HepG2 (cell line): ENCODE results near the gene TFAP2C. TPM values are rescaled to one million over a fixed set of nuclear protein-coding genes. Genes with fewer than 3 reads are reported as not detected.

Experiments
- ATAC-seq: fragments of 200-7000 bp; cut with Tn5 transposase; 3 replicates; pipeline ENCODE4 v1.9.1; 2020; ENCODE audit warnings: mild to moderate bottlenecking, moderate library complexity
- BruUV-seq: library from RNA; stranded (reverse); fragments of 400-500 nt; replicated peaks from 2 replicates; lab custom pipeline; 2021; lab: Mats Ljungman, UMichigan
- CTCF ChIA-PET: fragments of 300-600 bp; formaldehyde crosslinking; extraction: SDS; loops from one replicate; lab custom pipeline; 2021; ENCODE audit warnings: low total read pairs, inconsistent platforms, low intra/inter-chr PET ratio; lab: Yijun Ruan, JAX
- POLR2A ChIA-PET: fragments of 350-600 bp; sonication (Branson Sonifier 250); formaldehyde crosslinking; loops from one replicate; lab custom pipeline; 2020; ENCODE audit warnings: antibody characterized with exemption, inconsistent platforms; lab: Yijun Ruan, JAX
- DNase-seq: peaks from one replicate; pipeline ENCODE4 v3.0.0-alpha.2; 2015; ENCODE audit warnings: low spot score
- FAIRE-seq: peaks from 3 replicates; lab custom pipeline; 2011; peaks lifted over from hg19 to GRCh38; lab: Jason Lieb, UNC
- H2AFZ ChIP-seq: one replicate; pipeline ENCODE4 v1.6.1; 2011; ENCODE audit warnings: low read length, inconsistent platforms
- H3K27ac ChIP-seq: fragments of 300-600 bp; 3 replicates; pipeline ENCODE4 v1.8.0; 2011; ENCODE audit warnings: mixed run types, mild to moderate bottlenecking, mixed read lengths, low read length, inconsistent platforms; ENCODE audit not compliant: insufficient read depth; ENCODE audit errors: extremely low read length
- H3K27me3 ChIP-seq, 2 experiments: fragments of 200-600 bp in 1 of 2; 2 replicates in 1 of 2; 3 replicates in 1 of 2; pipeline versions ENCODE4 v1.6.0 to v1.8.0; 2011; ENCODE audit warnings: low read length in 2 of 2, mild to moderate bottlenecking in 2 of 2, moderate library complexity in 2 of 2, inconsistent platforms in 1 of 2; ENCODE audit not compliant: insufficient read depth in 2 of 2, control insufficient read depth in 1 of 2
- H3K36me3 ChIP-seq, 2 experiments: fragments of 200-600 bp in 1 of 2; replicated peaks in 1 of 2; 2 replicates in 1 of 2; 3 replicates in 1 of 2; pipeline versions ENCODE4 v1.5.1 to v1.8.0; 2011; ENCODE audit warnings: low read length in 2 of 2, inconsistent platforms in 1 of 2; ENCODE audit not compliant: insufficient read depth in 2 of 2, control insufficient read depth in 1 of 2
- H3K4me1 ChIP-seq: 2 replicates; pipeline ENCODE4 v1.5.1; 2012; ENCODE audit warnings: low read length, inconsistent platforms; ENCODE audit not compliant: insufficient read depth
- H3K4me2 ChIP-seq: 2 replicates; pipeline ENCODE4 v1.6.0; 2011; ENCODE audit warnings: low read depth, low read length, inconsistent platforms
- H3K4me3 ChIP-seq, 3 experiments: fragments of 200-600 bp in 1 of 3; sonication (generic), shearing (Covaris generic) in 1 of 3; replicated peaks in 1 of 3; 2 replicates each; pipeline ENCODE4 v1.5.1; 2011 to 2016; ENCODE audit warnings: low read length in 3 of 3, inconsistent platforms in 2 of 3, low read depth in 2 of 3, mild to moderate bottlenecking in 2 of 3, control low read depth in 1 of 3, mixed read lengths in 1 of 3; ENCODE audit not compliant: insufficient read depth in 1 of 3
- H3K79me2 ChIP-seq: one replicate; pipeline ENCODE4 v1.6.1; 2011; ENCODE audit warnings: low read length, inconsistent platforms; ENCODE audit not compliant: insufficient read depth
- H3K9ac ChIP-seq: 2 replicates; pipeline ENCODE4 v1.6.0; 2011; ENCODE audit warnings: mild to moderate bottlenecking, low read depth, low read length, inconsistent platforms; ENCODE audit not compliant: insufficient read depth
- H3K9me3 ChIP-seq: 2 replicates; pipeline ENCODE4 v1.5.1; 2012; ENCODE audit warnings: mild to moderate bottlenecking, low read length
- H4K20me1 ChIP-seq: 2 replicates; pipeline ENCODE4 v1.6.0; 2011; ENCODE audit warnings: inconsistent platforms, mild to moderate bottlenecking, low read length, moderate library complexity; ENCODE audit not compliant: insufficient read depth
- FIP1L1 ChIP-seq: fragments of 200-400 bp; formaldehyde crosslinking; IDR thresholded peaks from 2 replicates; pipeline ENCODE4 v1.6.1; 2018; ENCODE audit warnings: low read depth, mild to moderate bottlenecking, low read length, moderate library complexity, borderline replicate concordance; ENCODE audit not compliant: insufficient read depth
- MTF2 ChIP-seq: sonication (generic); formaldehyde crosslinking; IDR thresholded peaks from 2 replicates; pipeline ENCODE4 v1.5.0; 2020; ENCODE audit warnings: missing genetic modification reagents, borderline replicate concordance
- SMARCC2 ChIP-seq: fragments of 450-650 bp; IDR thresholded peaks from 2 replicates; pipeline ENCODE4 v1.6.1; 2017; ENCODE audit warnings: antibody characterized with exemption, mild to moderate bottlenecking
- STAG1 ChIP-seq: sonication (generic); formaldehyde crosslinking; IDR thresholded peaks from 2 replicates; pipeline ENCODE4 v1.4.0; 2020; ENCODE audit warnings: missing genetic modification reagents
- XRCC5 ChIP-seq: fragments of 200-400 bp; formaldehyde crosslinking; optimal IDR thresholded peaks from 2 replicates; pipeline ENCODE3; 2017; ENCODE audit warnings: mild to moderate bottlenecking, low read length
- ZFY ChIP-seq: sonication (generic); formaldehyde crosslinking; IDR thresholded peaks from 2 replicates; pipeline ENCODE4 v1.4.0; 2020; ENCODE audit warnings: missing genetic modification reagents
- ZNF543 ChIP-seq: sonication (generic); formaldehyde crosslinking; IDR thresholded peaks from 2 replicates; pipeline ENCODE4 v1.4.0; 2020; ENCODE audit warnings: mild to moderate bottlenecking, missing genetic modification reagents
- ZNF557 ChIP-seq: sonication (generic); formaldehyde crosslinking; IDR thresholded peaks from 2 replicates; pipeline ENCODE4 v1.4.0; 2020; ENCODE audit warnings: missing genetic modification reagents
- ZSCAN21 ChIP-seq: sonication (generic); formaldehyde crosslinking; IDR thresholded peaks from 2 replicates; pipeline ENCODE4 v1.8.0; 2022; ENCODE audit warnings: mild to moderate bottlenecking, missing genetic modification reagents, moderate library complexity, borderline replicate concordance
- WGBS: methylation state at CpG from one replicate; pipeline ENCODE4 v1.1.6; 2017; ENCODE audit warnings: low lambda C conversion rate; 5-methylcytosine and 5-hydroxymethylcytosine counted together
- in situ Hi-C: cut with HindIII; loops from 2 replicates; pipeline ENCODE4 v1.10.0; 2017; ENCODE audit warnings: low pct_unique_long_range_greater_than_20kb; ENCODE audit not compliant: extremely low pct_ligation_motif_present
- intact Hi-C: fragments of 100-400 bp; cut with micrococcal nuclease; formaldehyde crosslinking; loops from one replicate; pipeline ENCODE4 v1.10.0; 2022; ENCODE audit not compliant: unreplicated experiment
- polyA plus RNA-seq, 8 experiments: library from polyadenylated mRNA; depleted of rRNA in 3 of 8; stranded (reverse) in 7 of 8; unstranded in 1 of 8; fragments of >200 nt; fragmentation: Illumina TruSeq in 4 of 8; extraction: Trizol in 4 of 8; gene quantifications; 2 replicates each; pipeline versions ENCODE4 v1.2.1 to v1.2.3, GENCODE V29; 2011 to 2016; ENCODE audit warnings: low read depth in 4 of 8, missing spikeins in 1 of 8, mixed read lengths in 1 of 8; ENCODE audit not compliant: insufficient read depth in 1 of 8
- total RNA-seq, 5 experiments: library from RNA; depleted of rRNA; stranded (reverse); fragments of >200 nt; fragmentation: Illumina TruSeq; extraction: Trizol; gene quantifications; 2 replicates each; pipeline ENCODE4 v1.2.3, GENCODE V29; 2016; ENCODE audit warnings: low read depth in 1 of 5
- TF ChIP-seq, protein P1 (sequence below): IDR thresholded peaks from 2 replicates; pipeline ENCODE4 v1.6.1; 2016; ENCODE audit warnings: missing genetic modification reagents, missing compliant biosample characterization
- TF ChIP-seq, protein P2 (sequence below): sonication (generic); formaldehyde crosslinking; IDR thresholded peaks from 2 replicates; pipeline ENCODE4 v1.5.0; 2020; ENCODE audit warnings: mild to moderate bottlenecking, missing genetic modification reagents, moderate library complexity
- TF ChIP-seq, protein P3 (sequence below): sonication (generic); formaldehyde crosslinking; IDR thresholded peaks from 2 replicates; pipeline ENCODE4 v1.4.0; 2020; ENCODE audit warnings: mild to moderate bottlenecking, missing genetic modification reagents

TFAP2C gene
- total and polyA plus RNA-seq, 2 of the 13 experiments (the other 11 are each of a cell fraction or from before 2014, with no cell fraction given): not detected

DNA sequence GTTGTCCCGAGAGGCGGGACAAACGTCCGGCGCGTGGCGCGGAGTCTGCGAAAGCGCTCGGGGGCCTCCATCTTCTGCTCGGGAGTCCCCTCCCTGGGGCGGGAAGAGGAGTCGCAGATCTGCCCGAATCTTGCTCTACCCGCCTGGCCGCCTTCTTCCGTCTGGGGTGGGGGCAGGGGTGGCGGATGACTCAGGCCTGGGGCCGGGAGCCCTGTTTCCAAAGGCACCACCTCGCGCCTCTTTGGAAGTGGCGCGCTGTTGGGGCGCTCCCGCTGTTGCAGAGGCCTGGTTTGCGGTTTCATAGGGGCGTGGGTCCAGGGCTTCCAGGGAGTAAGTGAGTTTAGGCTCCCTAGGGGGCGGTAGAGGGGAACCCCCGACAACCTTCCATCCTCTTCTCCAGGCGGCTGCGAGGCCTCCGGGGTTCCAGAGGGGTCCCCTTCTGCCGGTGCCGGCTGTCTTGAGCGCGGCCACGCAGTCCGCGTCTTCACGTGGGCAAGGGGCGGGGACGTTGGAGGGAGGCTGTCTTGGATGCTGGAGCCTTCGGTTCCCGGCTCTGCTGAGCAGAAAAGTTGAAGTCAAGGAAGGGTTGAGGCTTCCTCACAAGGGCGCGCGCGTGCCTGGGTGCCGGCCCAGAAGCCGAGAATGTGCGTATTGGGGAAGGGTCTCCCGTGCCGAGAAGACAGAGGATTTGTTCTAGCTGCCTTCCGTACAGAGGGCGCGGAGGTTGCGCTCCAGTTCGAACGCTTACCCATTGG, 2.6 kb upstream of the TFAP2C start:
- Histone ChIP-seq H3K36me3 (no peaks in the 10 kb centered on the region), H3K9ac (no peak overlapping the region), H3K27ac (no peak overlapping the region), H3K9me3 (no peaks in the 10 kb centered on the region), H3K79me2 (no peaks in the 10 kb centered on the region), H3K4me2 (no peak overlapping the region), H3K4me1 (no peaks in the 10 kb centered on the region), H3K4me3 (no peak overlapping the region), H3K27me3 (peaks cover 6 to 78% of the 10 kb centered on the region in 2 experiments; a peak in 4 of 5 replicates), H4K20me1 (peaks cover 4% of the 10 kb centered on the region; the same call in 1 of the 2 replicates), H2AFZ (no peak overlapping the region)
- ChIA-PET CTCF (no interaction called here), POLR2A (no interaction called here)
- no TSS peak for BruUV-seq
- intact Hi-C loops (loop anchor here (5.0 kb wide), 1 partner anchor 1819 kb away; no protein-coding TSS in a partner anchor), in situ Hi-C loops (no loop called here)
- no peak for DNase-seq
- TF ChIP-seq, protein P1, sequence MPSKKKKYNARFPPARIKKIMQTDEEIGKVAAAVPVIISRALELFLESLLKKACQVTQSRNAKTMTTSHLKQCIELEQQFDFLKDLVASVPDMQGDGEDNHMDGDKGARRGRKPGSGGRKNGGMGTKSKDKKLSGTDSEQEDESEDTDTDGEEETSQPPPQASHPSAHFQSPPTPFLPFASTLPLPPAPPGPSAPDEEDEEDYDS: no peak
- TF ChIP-seq XRCC5: peak; percentile 59
- no peak for TF ChIP-seq ZSCAN21 (CRISPR knock-in tag)
- no peak for TF ChIP-seq FIP1L1
- TF ChIP-seq ZFY: no peak
- TF ChIP-seq, protein P2, sequence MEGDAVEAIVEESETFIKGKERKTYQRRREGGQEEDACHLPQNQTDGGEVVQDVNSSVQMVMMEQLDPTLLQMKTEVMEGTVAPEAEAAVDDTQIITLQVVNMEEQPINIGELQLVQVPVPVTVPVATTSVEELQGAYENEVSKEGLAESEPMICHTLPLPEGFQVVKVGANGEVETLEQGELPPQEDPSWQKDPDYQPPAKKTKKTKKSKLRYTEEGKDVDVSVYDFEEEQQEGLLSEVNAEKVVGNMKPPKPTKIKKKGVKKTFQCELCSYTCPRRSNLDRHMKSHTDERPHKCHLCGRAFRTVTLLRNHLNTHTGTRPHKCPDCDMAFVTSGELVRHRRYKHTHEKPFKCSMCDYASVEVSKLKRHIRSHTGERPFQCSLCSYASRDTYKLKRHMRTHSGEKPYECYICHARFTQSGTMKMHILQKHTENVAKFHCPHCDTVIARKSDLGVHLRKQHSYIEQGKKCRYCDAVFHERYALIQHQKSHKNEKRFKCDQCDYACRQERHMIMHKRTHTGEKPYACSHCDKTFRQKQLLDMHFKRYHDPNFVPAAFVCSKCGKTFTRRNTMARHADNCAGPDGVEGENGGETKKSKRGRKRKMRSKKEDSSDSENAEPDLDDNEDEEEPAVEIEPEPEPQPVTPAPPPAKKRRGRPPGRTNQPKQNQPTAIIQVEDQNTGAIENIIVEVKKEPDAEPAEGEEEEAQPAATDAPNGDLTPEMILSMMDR (CRISPR knock-in tag): peak; percentile 40
- TF ChIP-seq, protein P3, sequence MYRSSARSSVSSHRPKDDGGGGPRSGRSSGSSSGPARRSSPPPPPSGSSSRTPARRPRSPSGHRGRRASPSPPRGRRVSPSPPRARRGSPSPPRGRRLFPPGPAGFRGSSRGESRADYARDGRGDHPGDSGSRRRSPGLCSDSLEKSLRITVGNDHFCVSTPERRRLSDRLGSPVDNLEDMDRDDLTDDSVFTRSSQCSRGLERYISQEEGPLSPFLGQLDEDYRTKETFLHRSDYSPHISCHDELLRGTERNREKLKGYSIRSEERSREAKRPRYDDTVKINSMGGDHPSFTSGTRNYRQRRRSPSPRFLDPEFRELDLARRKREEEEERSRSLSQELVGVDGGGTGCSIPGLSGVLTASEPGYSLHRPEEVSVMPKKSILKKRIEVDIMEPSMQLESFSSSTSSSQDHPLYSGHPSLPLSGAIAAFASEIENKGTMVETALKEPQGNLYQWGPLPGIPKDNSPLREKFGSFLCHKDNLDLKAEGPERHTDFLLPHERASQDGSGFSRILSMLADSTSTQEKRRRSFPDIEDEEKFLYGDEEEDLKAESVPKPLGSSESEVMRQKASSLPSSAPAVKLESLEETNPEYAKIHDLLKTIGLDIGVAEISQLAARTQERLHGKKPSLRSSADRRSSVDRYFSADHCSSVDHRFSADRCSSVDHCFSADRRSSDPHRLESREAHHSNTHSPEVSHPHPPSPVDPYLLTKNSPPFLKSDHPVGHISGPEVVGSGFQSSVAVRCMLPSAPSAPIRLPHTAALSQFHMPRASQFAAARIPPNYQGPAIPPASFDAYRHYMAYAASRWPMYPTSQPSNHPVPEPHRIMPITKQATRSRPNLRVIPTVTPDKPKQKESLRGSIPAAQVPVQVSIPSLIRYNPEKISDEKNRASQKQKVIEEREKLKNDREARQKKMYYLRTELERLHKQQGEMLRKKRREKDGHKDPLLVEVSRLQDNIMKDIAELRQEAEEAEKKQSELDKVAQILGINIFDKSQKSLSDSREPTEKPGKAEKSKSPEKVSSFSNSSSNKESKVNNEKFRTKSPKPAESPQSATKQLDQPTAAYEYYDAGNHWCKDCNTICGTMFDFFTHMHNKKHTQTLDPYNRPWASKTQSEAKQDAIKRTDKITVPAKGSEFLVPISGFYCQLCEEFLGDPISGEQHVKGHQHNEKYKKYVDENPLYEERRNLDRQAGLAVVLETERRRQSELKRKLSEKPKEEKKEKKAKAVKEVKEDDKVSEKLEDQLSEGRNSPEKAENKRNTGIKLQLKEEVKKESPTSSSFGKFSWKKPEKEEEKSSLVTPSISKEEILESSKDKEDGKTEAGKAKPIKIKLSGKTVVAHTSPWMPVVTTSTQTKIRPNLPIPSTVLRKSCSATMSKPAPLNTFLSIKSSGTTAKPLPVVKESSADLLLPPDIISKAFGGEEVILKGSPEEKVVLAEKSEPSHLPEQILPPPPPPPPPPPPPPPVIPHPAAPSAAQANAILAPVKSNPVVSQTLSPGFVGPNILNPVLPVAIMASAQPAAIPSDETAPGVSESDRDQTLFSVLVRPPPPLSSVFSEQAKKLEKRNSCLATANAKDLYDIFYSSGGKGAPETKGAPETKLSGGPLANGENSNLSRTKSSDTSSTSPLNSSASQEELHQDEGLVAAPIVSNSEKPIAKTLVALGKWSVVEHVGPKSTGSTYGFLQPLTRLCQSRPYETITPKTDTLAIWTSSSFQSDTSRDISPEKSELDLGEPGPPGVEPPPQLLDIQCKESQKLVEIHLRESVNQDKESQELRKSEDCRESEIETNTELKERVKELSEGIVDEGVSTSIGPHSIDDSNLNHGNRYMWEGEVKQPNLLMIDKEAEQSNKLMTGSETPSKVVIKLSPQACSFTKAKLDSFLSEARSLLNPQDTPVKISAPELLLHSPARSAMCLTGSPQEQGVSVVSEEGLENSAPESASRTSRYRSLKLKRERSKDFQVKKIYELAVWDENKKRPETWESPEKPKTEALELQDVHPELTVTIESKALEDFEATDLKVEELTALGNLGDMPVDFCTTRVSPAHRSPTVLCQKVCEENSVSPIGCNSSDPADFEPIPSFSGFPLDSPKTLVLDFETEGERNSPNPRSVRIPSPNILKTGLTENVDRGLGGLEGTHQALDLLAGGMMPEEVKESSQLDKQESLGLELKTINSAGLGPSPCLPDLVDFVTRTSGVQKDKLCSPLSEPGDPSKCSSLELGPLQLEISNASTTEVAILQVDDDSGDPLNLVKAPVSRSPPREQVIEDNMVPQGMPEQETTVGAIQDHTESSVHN: no peak
- TF ChIP-seq STAG1 (CRISPR knock-in tag): peak; percentile 33
- no peak for TF ChIP-seq SMARCC2
- no peak for TF ChIP-seq ZNF557
- no peak for TF ChIP-seq ZNF543 (CRISPR knock-in tag)
- 0 out of 2 replicates have a peak, but pooled peaks have one; percentile 23 for TF ChIP-seq MTF2 (CRISPR knock-in tag)
- FAIRE-seq: no peak
- 35% methylated on average over 48 of the region's 60 CpGs for WGBS
- ATAC-seq: peak; percentile 78
